Progenitor cell of endocrine pancreas (in vitro differentiated cells): ENCODE measurements around the gene EPS8L3. TPM values are rescaled to one million over a fixed set of nuclear protein-coding genes. Genes with fewer than 3 reads are reported as not detected.

Source experiments
- DNase-seq: peaks from one replicate; pipeline ENCODE4 v3.0.0; 2021; ENCODE audit warnings: low spot score; ENCODE audit not compliant: unreplicated experiment
- H3K27ac Mint-ChIP-seq: 2 replicates; pipeline ENCODE4 v1.8.0; 2021; ENCODE audit warnings: mild to moderate bottlenecking, moderate library complexity, mixed read lengths
- H3K27me3 Mint-ChIP-seq: 2 replicates; pipeline ENCODE4 v1.8.0; 2021; ENCODE audit warnings: mixed read lengths
- H3K36me3 Mint-ChIP-seq: 2 replicates; pipeline ENCODE4 v1.8.0; 2022; ENCODE audit warnings: mixed read lengths; ENCODE audit not compliant: insufficient read depth
- H3K4me1 Mint-ChIP-seq: 2 replicates; pipeline ENCODE4 v1.8.0; 2021; ENCODE audit warnings: low read depth, mixed read lengths
- H3K4me3 Mint-ChIP-seq: 2 replicates; pipeline ENCODE4 v1.8.0; 2021; ENCODE audit warnings: low read depth, mild to moderate bottlenecking, moderate library complexity, mixed read lengths
- H3K9me3 Mint-ChIP-seq: 2 replicates; pipeline ENCODE4 v1.8.0; 2021; ENCODE audit warnings: low read depth, mixed read lengths
- CTCF ChIP-seq: fragments of 200-600 bp; sonication (generic); IDR thresholded peaks from one replicate; pipeline ENCODE4 v1.5.0; 2021; ENCODE audit warnings: antibody characterized with exemption, mild to moderate bottlenecking; ENCODE audit not compliant: unreplicated experiment
- total RNA-seq: library from RNA; stranded (reverse); gene quantifications from 2 replicates; pipeline ENCODE4 v1.2.1, GENCODE V29; 2021

EPS8L3 gene
- total RNA-seq, 1 donor from 2014 or later = 9.5 TPM

GRCh38 chr1:109772658-109773202, 9.0 kb upstream of the EPS8L3 start:
- Mint-ChIP-seq H3K9me3 (no peaks in the 10 kb centered on the region), H3K36me3 (no peaks in the 10 kb centered on the region), H3K27ac (no peak overlapping the region), H3K4me1 (no peaks in the 10 kb centered on the region), H3K27me3 (peaks cover 8% of the 10 kb centered on the region), H3K4me3 (no peak overlapping the region)
- no peak for TF ChIP-seq CTCF
- DNase-seq = no peak

- peaks cover 8% of the 10 kb centered on the region for H3K27me3 Mint-ChIP-seq
- no peaks in the 10 kb centered on the region for H3K36me3 Mint-ChIP-seq
- no peaks in the 10 kb centered on the region for H3K9me3 Mint-ChIP-seq
- no peak for TF ChIP-seq CTCF
- H3K27ac Mint-ChIP-seq = no peak overlapping the region
- H3K4me3 Mint-ChIP-seq = no peak overlapping the region
- no peaks in the 10 kb centered on the region for H3K4me1 Mint-ChIP-seq
- DNase-seq = no peak
Measured at GRCh38 chr1:109771712-109772657, 8.3 kb upstream of the EPS8L3 start.

- H3K27ac Mint-ChIP-seq = peak overlapping the region; percentile 11
- H3K4me1 Mint-ChIP-seq = no peaks in the 10 kb centered on the region
- no peak for DNase-seq
- H3K27me3 Mint-ChIP-seq = peaks cover 8% of the 10 kb centered on the region
- no peak for TF ChIP-seq CTCF
- H3K9me3 Mint-ChIP-seq = no peaks in the 10 kb centered on the region
- no peaks in the 10 kb centered on the region for H3K36me3 Mint-ChIP-seq
- no peak overlapping the region for H3K4me3 Mint-ChIP-seq
Measured at GRCh38 chr1:109770331-109771095, 6.8 kb upstream of the EPS8L3 start.

- no peak for TF ChIP-seq CTCF
- no peak overlapping the region for H3K4me3 Mint-ChIP-seq
- no peak for DNase-seq
- no peaks in the 10 kb centered on the region for H3K9me3 Mint-ChIP-seq
- H3K27ac Mint-ChIP-seq = no peak overlapping the region
- H3K36me3 Mint-ChIP-seq = no peaks in the 10 kb centered on the region
- peaks cover 8% of the 10 kb centered on the region for H3K27me3 Mint-ChIP-seq
- H3K4me1 Mint-ChIP-seq = no peaks in the 10 kb centered on the region
Measured at GRCh38 chr1:109769330-109770078, 5.8 kb upstream of the EPS8L3 start.
